Heart left ventricle (tissue), 16 donors: Measurements from ENCODE around the gene EPHA7. TPM values are rescaled to one million over a fixed set of nuclear protein-coding genes. Genes with fewer than 3 reads are reported as not detected.

Experiments
- ATAC-seq, 4 donors: fragments of 200-7000 bp; cut with Tn5 transposase; one replicate each; pipeline ENCODE4 v1.9.1; 2020 to 2022; ENCODE audit warnings: moderate library complexity in 4 of 4, mild to moderate bottlenecking in 3 of 4, moderate number of reproducible peaks in 1 of 4
- DNase-seq, 5 donors: peaks; one replicate each; pipeline ENCODE4 v3.0.0-alpha.2; 2020
- H3K27ac ChIP-seq, 12 donors: fragments of 200-600 bp; sonication (generic) in 4 of 12; one replicate each; pipeline versions ENCODE4 v1.5.0 to v1.8.0; 2016 to 2022; ENCODE audit warnings: mild to moderate bottlenecking in 2 of 12
- H3K27me3 ChIP-seq, 9 donors: fragments of 200-600 bp; sonication (generic) in 2 of 9; one replicate each; pipeline versions ENCODE4 v1.5.1 to v1.8.0; 2016 to 2022; ENCODE audit warnings: mild to moderate bottlenecking in 3 of 9
- H3K36me3 ChIP-seq, 9 donors: fragments of 200-600 bp; sonication (generic) in 2 of 9; one replicate each; pipeline versions ENCODE4 v1.5.0 to v1.8.0; 2018 to 2022; ENCODE audit warnings: mild to moderate bottlenecking in 2 of 9
- H3K4me1 ChIP-seq, 12 donors: fragments of 200-600 bp; sonication (generic) in 4 of 12; one replicate each; pipeline versions ENCODE4 v1.5.0 to v1.8.0; 2016 to 2022; ENCODE audit warnings: mild to moderate bottlenecking in 3 of 12
- H3K4me3 ChIP-seq, 12 donors: fragments of 200-600 bp; sonication (generic) in 4 of 12; one replicate each; pipeline versions ENCODE4 v1.5.0 to v1.8.0; 2017 to 2022; ENCODE audit warnings: mild to moderate bottlenecking in 9 of 12, moderate library complexity in 4 of 12
- H3K9me3 ChIP-seq, 12 donors: fragments of 200-600 bp; sonication (generic) in 4 of 12; one replicate each; pipeline versions ENCODE4 v1.5.0 to v1.8.0; 2016 to 2022; ENCODE audit warnings: mild to moderate bottlenecking in 1 of 12
- CTCF ChIP-seq, 12 donors: fragments of 200-600 bp; sonication (generic) in 4 of 12; IDR thresholded peaks; one replicate each; pipeline versions ENCODE4 v1.5.0 to v1.8.0; 2018 to 2022; ENCODE audit warnings: antibody characterized with exemption in 12 of 12, mild to moderate bottlenecking in 5 of 12
- POLR2A ChIP-seq, 2 donors: fragments of 450-650 bp; IDR thresholded peaks; one replicate each; pipeline ENCODE4 v1.6.1; 2017; ENCODE audit warnings: antibody characterized with exemption in 2 of 2, mild to moderate bottlenecking in 2 of 2, moderate library complexity in 2 of 2
- WGBS, 4 donors: extraction: QIAGEN DNeasy Blood & Tissue Kit in 2 of 4; methylation state at CpG; one replicate each; pipeline versions ENCODE4 v1.1.5 to v1.1.7; 2013 to 2018; 5-methylcytosine and 5-hydroxymethylcytosine counted together
- intact Hi-C, 10 donors: fragments of 100-400 bp; cut with DNase I; formaldehyde crosslinking; loops; one replicate each; pipeline versions ENCODE4 v1.11.1 to v1.14.2; 2022
- polyA plus RNA-seq, 2 donors: library from polyadenylated mRNA; stranded (reverse); fragments of 200-250 nt; gene quantifications; one replicate each; pipeline ENCODE4 v1.2.3, GENCODE V29; 2013
- total RNA-seq, 9 donors: library from RNA; depleted of rRNA in 2 of 9; stranded (reverse); fragments of >200 nt in 2 of 9; fragmentation: NEBNext Ultra II Directional in 3 of 9; extraction: Animal tissue kit (Norgen Biotek cat#: 25700) in 3 of 9; gene quantifications; one replicate each; pipeline versions ENCODE4 v1.1.0 to v1.2.4, GENCODE V29; 2016 to 2023
- donor health status: ischemic (EF 13 %, LVEDD 7.1; RV severe dilation, severe dysfunction).
- donor health status: healthy with polysubstance abuse.
- donor health status: DM: no; HTN: yes; CAD: no.
- donor health status: DM: no; HTN: no; CAD: no.
- donor health status: ischemic (EF 25% LVEDD 6.9; RV normal size, moderate dysfunction).
- donor health status: ischemic (EF 25% LVEDD 5.7; RV mildly dilated, moderate dysfunction).
- donor health status: healthy.
- donor health status: DM: yes; HTN: yes; CAD: no.
- donor health status: ischemic (EF 35%, LVEDD 5.7; RV mildly dilated, moderate dysfunction).
- donor health status: nonischemic (EF 11% LVEDD 7.7; RV severe dilation, severe dysfunction).
- donor health status: DM: yes; HTN: yes; CAD: no.
- donor health status: PGD.
- donor health status: ischemic (EF 29% LVEDD 5.4; RV normal size, mild dysfunction).
- donor health status: nonischemic (EF 23%, LVEDD 6.1; RV moderate dilation, normal function).

The EPHA7 gene
- total and polyA plus RNA-seq, 11 donors, result 1.3 to 12.1 (median 3.0) TPM

DNA sequence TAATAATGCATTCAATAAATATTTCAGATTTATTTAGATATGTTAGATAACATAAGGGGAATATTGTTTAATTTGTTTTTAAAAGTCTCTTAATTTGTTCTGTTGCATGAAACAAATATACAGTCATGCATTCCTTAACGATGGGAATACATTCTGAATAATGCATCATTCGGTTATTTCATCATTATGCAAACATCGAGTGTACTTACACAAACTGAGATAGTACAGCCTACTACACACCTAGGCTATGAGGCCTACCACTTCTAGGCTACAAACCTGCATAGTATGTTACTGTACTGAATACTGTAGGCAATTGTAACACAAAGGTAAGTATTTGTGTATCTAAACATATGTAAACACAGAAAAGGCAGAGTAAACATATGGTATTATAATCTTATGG, 118.7 kb downstream of the EPHA7 start:
- TF ChIP-seq CTCF (IDR thresholded peaks at IDR 0.05) (no peak), POLR2A (IDR thresholded peaks at IDR 0.05) (no peak)
- ATAC-seq, result no peak
- intact Hi-C loops, result no loop called here
- Histone ChIP-seq H3K36me3 (no peaks in the 10 kb centered on the region), H3K27me3 (no peaks in the 10 kb centered on the region), H3K4me3 (no peak overlapping the region), H3K9me3 (peaks cover 0 to 8% (median 0%) of the 10 kb centered on the region in 12 donors), H3K4me1 (no peaks in the 10 kb centered on the region), H3K27ac (no peak overlapping the region)
- WGBS, 4 donors, result 87 to 94% (median 91%) methylated on average over 3 of the region's 3 CpGs
- DNase-seq, result no peak

GRCh38 chr6:93299622-93300021, 119.7 kb downstream of the EPHA7 start:
- Histone ChIP-seq H3K36me3 (no peaks in the 10 kb centered on the region), H3K9me3 (peaks cover 0 to 8% (median 0%) of the 10 kb centered on the region in 12 donors), H3K4me1 (no peaks in the 10 kb centered on the region), H3K27me3 (no peaks in the 10 kb centered on the region), H3K27ac (no peak overlapping the region), H3K4me3 (no peak overlapping the region)
- intact Hi-C loops, result no loop called here
- no peak for ATAC-seq
- no peak for TF ChIP-seq POLR2A (IDR thresholded peaks at IDR 0.05)
- TF ChIP-seq CTCF (IDR thresholded peaks at IDR 0.05), result no peak
- no peak for DNase-seq
- 62 to 97% (median 76%) methylated on average over 3 of the region's 3 CpGs for WGBS, 4 donors

- TF ChIP-seq CTCF (IDR thresholded peaks at IDR 0.05) (no peak), POLR2A (IDR thresholded peaks at IDR 0.05) (no peak)
- Histone ChIP-seq H3K9me3 (peaks cover 0 to 8% (median 0%) of the 10 kb centered on the region in 12 donors), H3K4me1 (no peaks in the 10 kb centered on the region), H3K27me3 (no peaks in the 10 kb centered on the region), H3K27ac (no peak overlapping the region), H3K36me3 (no peaks in the 10 kb centered on the region), H3K4me3 (no peak overlapping the region)
- no peak for DNase-seq
- ATAC-seq, result no peak
- intact Hi-C loops, result no loop called here
These were observed 123.7 kb downstream of the EPHA7 start for GRCh38 chr6:93295631-93296030.

DNA sequence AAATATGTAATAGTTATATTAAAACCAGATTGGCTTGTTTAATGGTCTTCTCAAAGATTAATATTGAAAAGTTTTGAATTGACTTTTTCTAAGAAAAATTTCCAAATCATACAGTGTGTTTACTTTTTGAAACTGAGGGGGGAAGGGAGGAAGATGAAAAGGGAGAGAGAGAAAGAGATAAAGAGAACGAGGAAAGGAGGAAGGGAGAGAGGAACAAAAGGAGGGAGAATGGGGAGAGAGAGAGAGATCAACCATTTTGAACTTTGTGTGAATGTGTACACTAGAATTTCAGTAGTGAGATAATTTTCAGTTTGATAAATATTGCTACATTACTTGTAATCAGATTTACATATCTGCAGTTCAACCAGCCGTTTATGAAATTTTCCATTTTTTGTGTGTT, 124.5 kb downstream of the EPHA7 start:
- no peaks in the 10 kb centered on the region for H3K27me3 ChIP-seq
- no peaks in the 10 kb centered on the region for H3K36me3 ChIP-seq
- intact Hi-C loops, result no loop called here
- peaks cover 0 to 7% (median 0%) of the 10 kb centered on the region in 12 donors for H3K9me3 ChIP-seq
- TF ChIP-seq POLR2A (IDR thresholded peaks at IDR 0.05) (no peak), CTCF (IDR thresholded peaks at IDR 0.05) (no peak)
- no peak overlapping the region for H3K27ac ChIP-seq
- no peaks in the 10 kb centered on the region for H3K4me1 ChIP-seq
- DNase-seq (no peak), ATAC-seq (no peak)
- WGBS, 4 donors, result 75 to 79% (median 77%) methylated on average over 2 of the region's 2 CpGs
- H3K4me3 ChIP-seq, result no peak overlapping the region
